H1 (cell line): Measurements from ENCODE around the gene RTN4RL1.

Experiments used
- CBX8 ChIP-seq: fragments of 300-800, 300-1000 bp; sonication (generic); IDR thresholded peaks from 2 replicates; pipeline ENCODE4 v1.7.1; 2016; ENCODE audit warnings: low read depth, low read length, borderline replicate concordance
- EZH2 ChIP-seq: fragments of 200-600 bp; sonication (generic); IDR thresholded peaks from 2 replicates; pipeline ENCODE4 v1.7.1; 2012; ENCODE audit warnings: low read depth, mild to moderate bottlenecking, moderate library complexity, low read length, inconsistent platforms; ENCODE audit not compliant: severe bottlenecking
- POLR2AphosphoS5 ChIP-seq: IDR thresholded peaks from 2 replicates; pipeline ENCODE4 v1.6.1; 2011; ENCODE audit warnings: low read depth, low read length
- TAF1 ChIP-seq: IDR thresholded peaks from 2 replicates; pipeline ENCODE4 v1.6.1; 2011; ENCODE audit warnings: mild to moderate bottlenecking, low read depth, low read length

GRCh38 chr17:1985093-1985492, 40.0 kb downstream of the RTN4RL1 start:
- TF ChIP-seq TAF1, result no peak
- no peak for TF ChIP-seq POLR2AphosphoS5
- no peak for TF ChIP-seq CBX8
- TF ChIP-seq EZH2, result no peak
